Sigmoid colon (tissue), 7 donors: Measurements from ENCODE around the gene ALKBH3. TPM values are rescaled to one million over a fixed set of nuclear protein-coding genes. Genes with fewer than 3 reads are reported as not detected.

Source experiments
- DNase-seq: peaks from one replicate; pipeline ENCODE4 v3.0.0-alpha.2; 2019
- H3K27ac ChIP-seq, 4 donors: fragments of 200-600 bp; sonication (generic); one replicate each; pipeline ENCODE4 v1.5.1; 2016 to 2019; ENCODE audit warnings: mild to moderate bottlenecking in 1 of 4
- H3K27me3 ChIP-seq, 3 donors: fragments of 200-600 bp; sonication (generic); one replicate each; pipeline ENCODE4 v1.5.1; 2019; ENCODE audit warnings: mild to moderate bottlenecking in 1 of 3
- H3K36me3 ChIP-seq, 4 donors: fragments of 200-600 bp; sonication (generic); one replicate each; pipeline ENCODE4 v1.5.1; 2016 to 2019
- H3K4me1 ChIP-seq, 4 donors: fragments of 200-600 bp; sonication (generic); one replicate each; pipeline ENCODE4 v1.5.1; 2017 to 2019
- H3K4me3 ChIP-seq, 4 donors: fragments of 200-600 bp; sonication (generic); one replicate each; pipeline ENCODE4 v1.5.1; 2017 to 2019; ENCODE audit warnings: mild to moderate bottlenecking in 2 of 4, moderate library complexity in 1 of 4
- H3K9me3 ChIP-seq, 4 donors: fragments of 200-600 bp in 3 of 4; sonication (generic) in 3 of 4; one replicate each; pipeline versions ENCODE4 v1.5.1 to v1.6.1; 2013 to 2019
- EP300 ChIP-seq, 4 donors: sonication (generic); formaldehyde crosslinking; IDR thresholded peaks; one replicate each; pipeline ENCODE4 v1.6.1; 2017; ENCODE audit warnings: antibody characterized with exemption in 4 of 4
- POLR2A ChIP-seq, 2 donors: fragments of 450-650 bp; IDR thresholded peaks; one replicate each; pipeline ENCODE4 v1.6.1; 2016; ENCODE audit warnings: antibody characterized with exemption in 2 of 2, mild to moderate bottlenecking in 2 of 2, moderate library complexity in 2 of 2
- POLR2AphosphoS5 ChIP-seq, 4 donors: sonication (generic); formaldehyde crosslinking; IDR thresholded peaks; one replicate each; pipeline ENCODE4 v1.6.1; 2017; ENCODE audit warnings: antibody characterized with exemption in 4 of 4
- WGBS, 2 donors: extraction: QIAGEN DNeasy Blood & Tissue Kit; methylation state at CpG; one replicate each; pipeline ENCODE4 v1.1.7; 2013; 5-methylcytosine and 5-hydroxymethylcytosine counted together
- intact Hi-C: fragments of 100-400 bp; cut with DNase I; formaldehyde crosslinking; loops from one replicate; pipeline ENCODE4 v1.15.1; 2023
- polyA plus RNA-seq, 3 donors: library from polyadenylated mRNA; stranded (reverse); fragments of 200-250 nt; gene quantifications; one replicate each; pipeline ENCODE4 v1.2.3, GENCODE V29; 2013
- total RNA-seq, 4 donors: library from RNA; depleted of rRNA; stranded (reverse); fragments of >200 nt; gene quantifications; one replicate each; pipeline ENCODE4 v1.1.0, GENCODE V29; 2016
- TF ChIP-seq, protein P1 (sequence below), 4 experiments: fragments of 450-650 bp in 3 of 4; fragments of 200-600 bp in 1 of 4; IDR thresholded peaks; one replicate each; pipeline ENCODE4 v1.5.1; 2016 to 2019; ENCODE audit warnings: antibody characterized with exemption in 4 of 4, mild to moderate bottlenecking in 3 of 4, moderate library complexity in 2 of 4
- donor health status: healthy with polysubstance abuse.
- donor health status: Bipolar disorder and iron deficiency.
- donor health status: healthy.

ALKBH3 gene
- total and polyA plus RNA-seq, 7 donors: 15.7 to 31.2 (median 27.3) TPM

DNA sequence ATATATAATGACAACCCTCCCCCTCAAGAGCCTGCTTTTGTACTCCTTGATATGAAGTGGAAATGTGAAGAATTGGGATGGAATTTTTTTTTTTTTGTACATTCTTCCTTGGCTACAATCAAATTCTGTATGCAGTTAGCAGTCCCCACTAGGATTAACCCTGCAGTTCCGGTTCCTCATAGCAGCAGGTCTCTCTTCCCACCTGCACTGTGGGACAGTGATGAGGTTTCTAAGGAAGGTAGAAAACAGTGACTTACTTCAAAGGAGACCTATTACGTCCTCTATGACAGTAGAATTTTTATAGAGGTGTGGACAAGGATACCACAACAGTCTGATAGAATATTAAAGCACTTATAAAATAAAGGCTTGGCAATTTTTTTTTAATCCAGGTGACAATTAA, 46.3 kb upstream of the ALKBH3 start:
- WGBS, 2 donors: 31 to 71% methylated on average over 2 of the region's 2 CpGs
- intact Hi-C loops: no loop called here
- no peak overlapping the region for H3K4me3 ChIP-seq
- H3K9me3 ChIP-seq: no peaks in the 10 kb centered on the region
- TF ChIP-seq POLR2AphosphoS5 (IDR thresholded peaks at IDR 0.05) (no peak), EP300 (IDR thresholded peaks at IDR 0.05) (no peak), POLR2A (IDR thresholded peaks at IDR 0.05) (no peak)
- TF ChIP-seq, protein P1, sequence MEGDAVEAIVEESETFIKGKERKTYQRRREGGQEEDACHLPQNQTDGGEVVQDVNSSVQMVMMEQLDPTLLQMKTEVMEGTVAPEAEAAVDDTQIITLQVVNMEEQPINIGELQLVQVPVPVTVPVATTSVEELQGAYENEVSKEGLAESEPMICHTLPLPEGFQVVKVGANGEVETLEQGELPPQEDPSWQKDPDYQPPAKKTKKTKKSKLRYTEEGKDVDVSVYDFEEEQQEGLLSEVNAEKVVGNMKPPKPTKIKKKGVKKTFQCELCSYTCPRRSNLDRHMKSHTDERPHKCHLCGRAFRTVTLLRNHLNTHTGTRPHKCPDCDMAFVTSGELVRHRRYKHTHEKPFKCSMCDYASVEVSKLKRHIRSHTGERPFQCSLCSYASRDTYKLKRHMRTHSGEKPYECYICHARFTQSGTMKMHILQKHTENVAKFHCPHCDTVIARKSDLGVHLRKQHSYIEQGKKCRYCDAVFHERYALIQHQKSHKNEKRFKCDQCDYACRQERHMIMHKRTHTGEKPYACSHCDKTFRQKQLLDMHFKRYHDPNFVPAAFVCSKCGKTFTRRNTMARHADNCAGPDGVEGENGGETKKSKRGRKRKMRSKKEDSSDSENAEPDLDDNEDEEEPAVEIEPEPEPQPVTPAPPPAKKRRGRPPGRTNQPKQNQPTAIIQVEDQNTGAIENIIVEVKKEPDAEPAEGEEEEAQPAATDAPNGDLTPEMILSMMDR (IDR thresholded peaks at IDR 0.05): no peak
- no peak for DNase-seq
- H3K36me3 ChIP-seq: peaks cover 0 to 6% (median 0%) of the 10 kb centered on the region in 4 donors
- H3K27ac ChIP-seq: peak overlapping the region in 1 of 4 donors; percentile 63
- no peaks in the 10 kb centered on the region for H3K27me3 ChIP-seq
- H3K4me1 ChIP-seq: peaks cover 0 to 16% (median 9%) of the 10 kb centered on the region in 4 donors

DNA sequence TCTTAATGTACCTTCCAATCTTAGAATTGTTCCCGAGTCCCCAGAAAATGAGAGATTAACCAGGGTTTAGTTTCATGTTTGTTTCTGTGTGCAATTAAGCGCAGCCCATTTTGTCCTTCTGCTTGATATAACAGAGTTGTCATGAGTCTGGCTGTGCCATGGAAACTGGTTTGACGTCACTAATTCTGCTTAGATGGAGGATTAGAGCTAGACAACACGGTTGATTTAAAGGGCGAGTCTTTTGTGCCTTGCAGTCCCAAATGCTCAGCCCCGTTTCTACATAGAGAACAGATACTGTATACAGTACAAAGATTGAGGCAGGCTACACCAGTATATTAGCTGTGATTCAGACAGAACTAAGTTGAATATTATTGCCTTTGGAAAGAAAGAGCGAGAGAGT, 45.5 kb upstream of the ALKBH3 start:
- DNase-seq: no peak
- no peaks in the 10 kb centered on the region for H3K9me3 ChIP-seq
- H3K27ac ChIP-seq: peak overlapping the region in 1 of 4 donors; percentile 63
- no peak overlapping the region for H3K4me3 ChIP-seq
- 40 to 71% methylated on average over 7 of the region's 7 CpGs for WGBS, 2 donors
- H3K36me3 ChIP-seq: peaks cover 0 to 11% (median 0%) of the 10 kb centered on the region in 4 donors
- H3K27me3 ChIP-seq: no peaks in the 10 kb centered on the region
- intact Hi-C loops: no loop called here
- H3K4me1 ChIP-seq: peaks cover 0 to 16% (median 9%) of the 10 kb centered on the region in 4 donors
- TF ChIP-seq, protein P1 (IDR thresholded peaks at IDR 0.05): no peak
- TF ChIP-seq POLR2A (IDR thresholded peaks at IDR 0.05) (no peak), POLR2AphosphoS5 (IDR thresholded peaks at IDR 0.05) (no peak), EP300 (IDR thresholded peaks at IDR 0.05) (no peak)

DNA sequence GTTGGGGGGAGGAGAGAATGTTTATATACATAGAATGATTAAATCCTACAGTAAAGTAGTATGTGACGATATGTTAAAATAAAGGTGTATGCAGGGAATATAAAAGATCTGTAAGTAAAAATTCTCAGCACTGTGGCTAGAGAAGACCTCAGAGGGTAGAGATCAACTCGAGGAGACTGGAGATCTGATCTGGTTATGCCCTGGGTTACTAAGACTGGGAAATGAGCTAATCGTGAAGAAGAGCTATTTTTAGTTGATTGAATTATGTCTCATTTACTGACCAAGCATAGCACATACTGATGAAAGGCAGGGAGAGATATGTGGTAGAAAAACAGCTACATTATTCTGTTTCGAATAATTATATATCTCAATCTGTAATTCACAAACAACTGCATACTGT, 42.8 kb upstream of the ALKBH3 start:
- DNase-seq: no peak
- no peaks in the 10 kb centered on the region for H3K9me3 ChIP-seq
- WGBS, 2 donors: 78 to 81% methylated on average over 4 of the region's 4 CpGs
- no peaks in the 10 kb centered on the region for H3K27me3 ChIP-seq
- H3K27ac ChIP-seq: no peak overlapping the region
- H3K4me3 ChIP-seq: no peak overlapping the region
- H3K36me3 ChIP-seq: peaks cover 0 to 14% (median 0%) of the 10 kb centered on the region in 4 donors
- peaks cover 0 to 16% (median 0%) of the 10 kb centered on the region in 4 donors for H3K4me1 ChIP-seq
- intact Hi-C loops: no loop called here
- TF ChIP-seq POLR2AphosphoS5 (IDR thresholded peaks at IDR 0.05) (no peak), EP300 (IDR thresholded peaks at IDR 0.05) (no peak), POLR2A (IDR thresholded peaks at IDR 0.05) (no peak)
- TF ChIP-seq, protein P1 (IDR thresholded peaks at IDR 0.05): no peak

DNA sequence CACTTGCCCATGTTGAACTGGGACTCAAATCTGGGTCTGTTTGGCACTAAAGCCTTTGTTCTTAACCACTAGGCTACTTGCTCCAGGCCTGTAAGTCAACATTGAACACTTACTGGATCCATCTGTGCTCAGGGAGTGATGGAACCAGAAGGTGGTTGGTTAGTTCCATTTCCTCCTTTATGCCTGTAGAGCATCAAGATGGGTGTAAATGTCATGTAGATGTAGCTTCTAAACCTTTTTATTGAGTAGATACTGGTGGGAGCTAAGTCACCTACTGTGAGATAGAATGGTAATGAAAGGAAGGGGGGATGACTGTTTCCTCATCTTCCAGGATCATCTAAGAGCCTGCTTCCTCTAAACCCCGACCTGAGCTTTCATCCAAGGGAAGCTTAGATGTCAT, 38.6 kb upstream of the ALKBH3 start:
- intact Hi-C loops: no loop called here
- Histone ChIP-seq H3K4me1 (no peaks in the 10 kb centered on the region), H3K27ac (no peak overlapping the region), H3K27me3 (no peaks in the 10 kb centered on the region), H3K9me3 (no peaks in the 10 kb centered on the region), H3K4me3 (no peak overlapping the region), H3K36me3 (peaks cover 0 to 14% (median 0%) of the 10 kb centered on the region in 4 donors)
- 87 to 89% methylated on average over 1 of the region's 1 CpG for WGBS, 2 donors
- TF ChIP-seq, protein P1 (IDR thresholded peaks at IDR 0.05): no peak
- no peak for TF ChIP-seq POLR2A (IDR thresholded peaks at IDR 0.05)
- TF ChIP-seq EP300 (IDR thresholded peaks at IDR 0.05): no peak
- TF ChIP-seq POLR2AphosphoS5 (IDR thresholded peaks at IDR 0.05): no peak
- DNase-seq: no peak

DNA sequence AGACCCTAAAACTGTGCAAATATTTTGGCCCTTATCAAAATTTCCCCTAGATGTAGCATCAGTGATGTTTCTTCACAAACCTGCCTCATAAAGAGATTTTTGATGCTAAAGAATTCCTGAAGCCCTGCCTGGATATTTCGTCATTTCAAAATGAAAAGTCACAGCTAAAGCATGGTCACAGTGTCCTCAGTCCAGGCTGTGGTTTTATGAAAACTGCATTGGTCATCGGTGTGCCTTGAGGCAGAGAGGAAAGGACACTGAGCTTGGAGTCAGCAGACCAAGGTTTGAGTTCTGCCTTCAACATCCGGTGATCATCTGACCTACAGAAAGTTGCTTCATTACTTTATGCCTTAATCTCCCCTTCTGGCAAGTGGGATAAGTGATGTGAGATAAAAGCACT, 34.8 kb upstream of the ALKBH3 start:
- H3K9me3 ChIP-seq: no peaks in the 10 kb centered on the region
- H3K4me1 ChIP-seq: no peaks in the 10 kb centered on the region
- DNase-seq: no peak
- H3K4me3 ChIP-seq: no peak overlapping the region
- no peaks in the 10 kb centered on the region for H3K27me3 ChIP-seq
- intact Hi-C loops: no loop called here
- no peak overlapping the region for H3K27ac ChIP-seq
- 95 to 98% methylated on average over 3 of the region's 3 CpGs for WGBS, 2 donors
- TF ChIP-seq POLR2A (IDR thresholded peaks at IDR 0.05) (no peak), EP300 (IDR thresholded peaks at IDR 0.05) (no peak), POLR2AphosphoS5 (IDR thresholded peaks at IDR 0.05) (no peak)
- TF ChIP-seq, protein P1 (IDR thresholded peaks at IDR 0.05): no peak
- no peaks in the 10 kb centered on the region for H3K36me3 ChIP-seq
